ENCODE data around the gene PML. TPM values are rescaled to one million over a fixed set of nuclear protein-coding genes. Genes with fewer than 3 reads are reported as not detected.

Gene PML
- polyA plus RNA-seq, 1 of the 3 experiments (the other 2 are of a cell fraction), result 18.4 TPM

DNA sequence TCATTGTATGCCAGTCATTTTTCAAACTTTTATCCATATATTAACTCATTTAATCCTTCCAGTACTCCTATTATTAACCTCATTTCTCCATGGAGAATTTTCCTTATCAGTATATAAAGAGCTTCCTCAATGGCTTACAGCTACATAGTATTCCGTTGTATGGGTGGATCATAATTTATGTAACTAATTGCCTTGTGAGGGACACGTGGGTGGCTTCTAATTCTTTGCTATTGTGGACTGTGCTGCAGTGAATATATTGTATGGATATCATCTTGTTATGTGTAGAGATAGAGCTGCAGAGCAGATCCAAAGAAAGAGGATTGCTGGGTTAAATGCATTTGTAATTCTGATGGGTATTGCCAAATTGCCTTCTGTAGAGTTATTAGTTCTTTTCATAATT, 25.2 kb downstream of the PML start:
- no peak for DNase-seq
- Histone ChIP-seq H2AFZ (ENCODE audit: low read depth) (no peak overlapping the region), H3K36me3 (replicated peaks in 1 of 2; ENCODE audit: control insufficient read depth in 1 of 2, insufficient read depth in 2 of 2, low read length in 1 of 2) (peaks cover 15 to 36% of the 10 kb centered on the region in 2 experiments), H3F3A (replicated peaks; ENCODE audit: insufficient read depth) (no peaks in the 10 kb centered on the region), H3K9me3 (no peaks in the 10 kb centered on the region), H3K27ac (ENCODE audit: low read depth in 2 of 2, low read length in 1 of 2) (no peak overlapping the region), H4K20me1 (ENCODE audit: insufficient read depth) (peaks cover 10% of the 10 kb centered on the region; the same call in 1 of the 2 replicates), H3K4me2 (no peak overlapping the region), H3K4me3 (ENCODE audit: low read depth in 2 of 2, low read length in 1 of 2) (no peak overlapping the region), H3K9me2 (no peaks in the 10 kb centered on the region), H3K79me2 (ENCODE audit: insufficient read depth) (peaks cover 67% of the 10 kb centered on the region), H3K27me3 (ENCODE audit: insufficient read depth) (no peaks in the 10 kb centered on the region), H3K9ac (no peak overlapping the region), H3K4me1 (ENCODE audit: control insufficient read depth in 1 of 2, insufficient read depth in 2 of 2, low read depth in 1 of 2, low read length in 1 of 2) (peaks cover 0 to 4% of the 10 kb centered on the region in 2 experiments; a peak in 1 of 4 replicates)
- POLR2A ChIA-PET, result no interaction called here
- no peak for TF ChIP-seq GATA2 (CRISPR knock-in tag; IDR thresholded peaks at IDR 0.05)
- TF ChIP-seq, protein P1, sequence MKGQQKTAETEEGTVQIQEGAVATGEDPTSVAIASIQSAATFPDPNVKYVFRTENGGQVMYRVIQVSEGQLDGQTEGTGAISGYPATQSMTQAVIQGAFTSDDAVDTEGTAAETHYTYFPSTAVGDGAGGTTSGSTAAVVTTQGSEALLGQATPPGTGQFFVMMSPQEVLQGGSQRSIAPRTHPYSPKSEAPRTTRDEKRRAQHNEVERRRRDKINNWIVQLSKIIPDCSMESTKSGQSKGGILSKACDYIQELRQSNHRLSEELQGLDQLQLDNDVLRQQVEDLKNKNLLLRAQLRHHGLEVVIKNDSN (IDR thresholded peaks at IDR 0.05; ENCODE audit: borderline replicate concordance, low read depth), result no peak
- TF ChIP-seq RAD21 (IDR thresholded peaks at IDR 0.05; ENCODE audit: low read length), result no peak
- TF ChIP-seq RFX5 (IDR thresholded peaks at IDR 0.05; ENCODE audit: low read length), result no peak
- TF ChIP-seq CHD2 (IDR thresholded peaks at IDR 0.05; ENCODE audit: low read length, partially characterized antibody), result no peak
- no peak for TF ChIP-seq TCF12 (IDR thresholded peaks at IDR 0.05)
- TF ChIP-seq FOXJ3 (CRISPR knock-in tag; IDR thresholded peaks at IDR 0.05), result no peak
- TF ChIP-seq GABPA (IDR thresholded peaks at IDR 0.05; ENCODE audit: low read depth), result no peak
- no peak for TF ChIP-seq YY1 (IDR thresholded peaks at IDR 0.05; ENCODE audit: low read depth)
- TF ChIP-seq SMC3 (IDR thresholded peaks at IDR 0.05; ENCODE audit: low read depth, low read length), result no peak
- TF ChIP-seq ELF1 (IDR thresholded peaks at IDR 0.05), result no peak
- TF ChIP-seq, protein P2, sequence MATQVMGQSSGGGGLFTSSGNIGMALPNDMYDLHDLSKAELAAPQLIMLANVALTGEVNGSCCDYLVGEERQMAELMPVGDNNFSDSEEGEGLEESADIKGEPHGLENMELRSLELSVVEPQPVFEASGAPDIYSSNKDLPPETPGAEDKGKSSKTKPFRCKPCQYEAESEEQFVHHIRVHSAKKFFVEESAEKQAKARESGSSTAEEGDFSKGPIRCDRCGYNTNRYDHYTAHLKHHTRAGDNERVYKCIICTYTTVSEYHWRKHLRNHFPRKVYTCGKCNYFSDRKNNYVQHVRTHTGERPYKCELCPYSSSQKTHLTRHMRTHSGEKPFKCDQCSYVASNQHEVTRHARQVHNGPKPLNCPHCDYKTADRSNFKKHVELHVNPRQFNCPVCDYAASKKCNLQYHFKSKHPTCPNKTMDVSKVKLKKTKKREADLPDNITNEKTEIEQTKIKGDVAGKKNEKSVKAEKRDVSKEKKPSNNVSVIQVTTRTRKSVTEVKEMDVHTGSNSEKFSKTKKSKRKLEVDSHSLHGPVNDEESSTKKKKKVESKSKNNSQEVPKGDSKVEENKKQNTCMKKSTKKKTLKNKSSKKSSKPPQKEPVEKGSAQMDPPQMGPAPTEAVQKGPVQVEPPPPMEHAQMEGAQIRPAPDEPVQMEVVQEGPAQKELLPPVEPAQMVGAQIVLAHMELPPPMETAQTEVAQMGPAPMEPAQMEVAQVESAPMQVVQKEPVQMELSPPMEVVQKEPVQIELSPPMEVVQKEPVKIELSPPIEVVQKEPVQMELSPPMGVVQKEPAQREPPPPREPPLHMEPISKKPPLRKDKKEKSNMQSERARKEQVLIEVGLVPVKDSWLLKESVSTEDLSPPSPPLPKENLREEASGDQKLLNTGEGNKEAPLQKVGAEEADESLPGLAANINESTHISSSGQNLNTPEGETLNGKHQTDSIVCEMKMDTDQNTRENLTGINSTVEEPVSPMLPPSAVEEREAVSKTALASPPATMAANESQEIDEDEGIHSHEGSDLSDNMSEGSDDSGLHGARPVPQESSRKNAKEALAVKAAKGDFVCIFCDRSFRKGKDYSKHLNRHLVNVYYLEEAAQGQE (IDR thresholded peaks at IDR 0.05; ENCODE audit: low read depth, low read length), result no peak
- TF ChIP-seq FOSL2 (IDR thresholded peaks at IDR 0.05; ENCODE audit: borderline replicate concordance, low read depth), result no peak
- no peak for TF ChIP-seq TAF1 (IDR thresholded peaks at IDR 0.05; ENCODE audit: borderline replicate concordance, low read depth, low read length)
- TF ChIP-seq JUND (IDR thresholded peaks at IDR 0.05), result no peak
- CTCF ChIA-PET, result no interaction called here
- 100% methylated on average over 2 of the region's 2 CpGs for WGBS (ENCODE audit: low lambda C conversion rate)
